ENCODE results near the gene IQSEC1. TPM values are rescaled to one million over a fixed set of nuclear protein-coding genes. Genes with fewer than 3 reads are reported as not detected.

The IQSEC1 gene
- total and polyA plus RNA-seq, 2 donors (not counting 3 experiments of a cell fraction or from before 2014, with no cell fraction given), result 5.2 to 18.0 TPM

DNA sequence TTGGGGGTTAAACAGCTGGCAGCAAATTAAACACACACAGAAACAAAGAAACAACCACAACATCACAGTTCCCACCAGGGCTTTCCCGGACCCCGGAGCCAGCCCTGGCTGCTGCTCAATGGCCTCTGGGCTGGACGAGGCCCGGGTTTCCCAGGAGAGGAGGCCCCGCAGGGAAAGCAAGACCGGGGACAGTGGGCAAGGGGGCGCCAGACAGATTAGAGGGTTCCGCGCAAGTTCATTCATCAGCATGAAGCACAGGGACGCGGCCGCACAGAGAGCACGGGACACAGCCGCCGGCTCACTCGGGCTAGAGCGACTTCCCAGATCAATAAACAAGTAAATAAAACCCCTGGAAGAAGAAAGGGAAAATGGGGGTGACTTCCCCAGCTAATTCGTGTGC lies 165.5 kb downstream of the IQSEC1 start:
- CTCF ChIA-PET, result interaction anchor here (1.0 to 1.8 kb wide), 3 partner anchors 17 to 77 kb away, joined by 4 to 7 read pairs (median 5); no protein-coding TSS in a partner anchor
- H3K9ac ChIP-seq (replicated peaks; ENCODE audit: extremely low read depth, insufficient read depth, low read length), result no peak overlapping the region
- no peak for FAIRE-seq

DNA sequence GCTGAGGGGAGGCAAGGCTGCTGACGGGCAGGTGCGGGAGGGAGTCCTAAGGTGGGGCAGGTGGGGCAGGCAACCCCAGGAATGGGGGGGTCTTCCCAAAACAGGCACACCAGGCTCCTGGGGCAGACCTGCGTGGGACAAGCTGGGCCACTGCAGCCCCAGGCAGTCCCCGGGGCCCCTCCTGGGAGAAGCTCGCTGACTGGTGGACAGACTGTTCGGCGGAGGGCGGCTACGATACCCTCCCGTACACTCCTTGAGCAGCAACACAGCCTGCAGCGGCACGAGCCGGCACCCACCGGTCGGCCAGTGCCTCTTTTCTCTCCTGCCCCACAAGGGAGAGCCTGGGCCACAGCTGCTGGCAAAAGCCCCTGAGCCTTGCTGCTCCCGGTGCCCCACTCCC lies 165.9 kb downstream of the IQSEC1 start:
- H4K20me1 ChIP-seq (replicated peaks; ENCODE audit: control insufficient read depth, extremely low read depth, insufficient read depth, low read length), result no peaks in the 10 kb centered on the region
- ChIA-PET POLR2A (no interaction called here), CTCF (interaction anchor here (1.6 kb wide), 1 partner anchor 77 kb away, joined by 5 read pairs; no protein-coding TSS in a partner anchor)
- FAIRE-seq, result no peak
- dilution Hi-C loops (cut with MboI; ENCODE audit: extremely low pct_ligation_motif_present, low sequenced_read_pairs) (no loop called here), intact Hi-C loops (cut with micrococcal nuclease) (no loop called here)
- H3K9ac ChIP-seq (replicated peaks; ENCODE audit: extremely low read depth, insufficient read depth, low read length), result no peak overlapping the region
- no peaks in the 10 kb centered on the region for H3K27me3 ChIP-seq (ENCODE audit: control insufficient read depth in 2 of 2, insufficient read depth in 2 of 2, low read length in 2 of 2)
- TF ChIP-seq, protein P1, sequence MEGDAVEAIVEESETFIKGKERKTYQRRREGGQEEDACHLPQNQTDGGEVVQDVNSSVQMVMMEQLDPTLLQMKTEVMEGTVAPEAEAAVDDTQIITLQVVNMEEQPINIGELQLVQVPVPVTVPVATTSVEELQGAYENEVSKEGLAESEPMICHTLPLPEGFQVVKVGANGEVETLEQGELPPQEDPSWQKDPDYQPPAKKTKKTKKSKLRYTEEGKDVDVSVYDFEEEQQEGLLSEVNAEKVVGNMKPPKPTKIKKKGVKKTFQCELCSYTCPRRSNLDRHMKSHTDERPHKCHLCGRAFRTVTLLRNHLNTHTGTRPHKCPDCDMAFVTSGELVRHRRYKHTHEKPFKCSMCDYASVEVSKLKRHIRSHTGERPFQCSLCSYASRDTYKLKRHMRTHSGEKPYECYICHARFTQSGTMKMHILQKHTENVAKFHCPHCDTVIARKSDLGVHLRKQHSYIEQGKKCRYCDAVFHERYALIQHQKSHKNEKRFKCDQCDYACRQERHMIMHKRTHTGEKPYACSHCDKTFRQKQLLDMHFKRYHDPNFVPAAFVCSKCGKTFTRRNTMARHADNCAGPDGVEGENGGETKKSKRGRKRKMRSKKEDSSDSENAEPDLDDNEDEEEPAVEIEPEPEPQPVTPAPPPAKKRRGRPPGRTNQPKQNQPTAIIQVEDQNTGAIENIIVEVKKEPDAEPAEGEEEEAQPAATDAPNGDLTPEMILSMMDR (IDR thresholded peaks at IDR 0.05; ENCODE audit: extremely low read depth in 1 of 2, insufficient read depth in 1 of 2, low read depth in 1 of 2, low read length in 2 of 2), result no peak
- TF ChIP-seq, protein P2, sequence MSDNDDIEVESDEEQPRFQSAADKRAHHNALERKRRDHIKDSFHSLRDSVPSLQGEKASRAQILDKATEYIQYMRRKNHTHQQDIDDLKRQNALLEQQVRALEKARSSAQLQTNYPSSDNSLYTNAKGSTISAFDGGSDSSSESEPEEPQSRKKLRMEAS (IDR thresholded peaks at IDR 0.05; ENCODE audit: insufficient read depth, insufficient read length), result no peak
- TF ChIP-seq EZH2 (IDR thresholded peaks at IDR 0.05; ENCODE audit: borderline replicate concordance, low read depth, low read length, severe bottlenecking) (no peak), GATA2 (IDR thresholded peaks at IDR 0.05; ENCODE audit: insufficient read depth, insufficient read length, low read depth, low read length) (no peak)
- H3K9me1 ChIP-seq (replicated peaks; ENCODE audit: control insufficient read depth, extremely low read depth, insufficient read depth, low read length), result no peaks in the 10 kb centered on the region
- no peak overlapping the region for H3K4me2 ChIP-seq (ENCODE audit: insufficient read depth, low read length)
- H3K4me1 ChIP-seq (ENCODE audit: control insufficient read depth, extremely low read depth, insufficient read depth, low read length), result no peaks in the 10 kb centered on the region
- BruUV-seq (replicated peaks), result no TSS peak
- no peak overlapping the region for H3K4me3 ChIP-seq (replicated peaks in 1 of 3; ENCODE audit: insufficient read depth in 1 of 3, low read depth in 1 of 3, low read length in 3 of 3)
- no peak for DNase-seq (ENCODE audit: low read depth, low spot score)
- H3K79me2 ChIP-seq (ENCODE audit: control insufficient read depth, insufficient read depth, low read length), result no peaks in the 10 kb centered on the region
- no peaks in the 10 kb centered on the region for H3K9me3 ChIP-seq (replicated peaks; ENCODE audit: control insufficient read depth, insufficient read depth, low read length)
- H2AFZ ChIP-seq (ENCODE audit: low read depth, low read length), result no peak overlapping the region
- H3K36me3 ChIP-seq (ENCODE audit: control insufficient read depth in 2 of 2, extremely low read depth in 1 of 2, insufficient read depth in 2 of 2, low read length in 2 of 2), result peaks cover 0 to 29% of the 10 kb centered on the region in 2 experiments
- no peak overlapping the region for H3K27ac ChIP-seq (ENCODE audit: insufficient read depth, low read depth, low read length)

More for the DNA sequence above, 165.5 kb downstream of the IQSEC1 start:
- dilution Hi-C loops (cut with MboI; ENCODE audit: extremely low pct_ligation_motif_present, low sequenced_read_pairs), result no loop called here
- no peak overlapping the region for H3K27ac ChIP-seq (ENCODE audit: insufficient read depth, low read depth, low read length)
- no peak overlapping the region for H3K4me3 ChIP-seq (replicated peaks in 1 of 3; ENCODE audit: insufficient read depth in 1 of 3, low read depth in 1 of 3, low read length in 3 of 3)
- TF ChIP-seq, protein P1 (IDR thresholded peaks at IDR 0.05; ENCODE audit: extremely low read depth in 1 of 2, insufficient read depth in 1 of 2, low read depth in 1 of 2, low read length in 2 of 2), result no peak
- no peak for TF ChIP-seq FOS (IDR thresholded peaks at IDR 0.05; ENCODE audit: borderline replicate concordance, insufficient read depth, low read length)
- no peaks in the 10 kb centered on the region for H3K9me1 ChIP-seq (replicated peaks; ENCODE audit: control insufficient read depth, extremely low read depth, insufficient read depth, low read length)
- POLR2A ChIA-PET, result interaction anchor here (0.6 kb wide), 1 partner anchor 163 kb away, joined by 3 read pairs; no protein-coding TSS in a partner anchor
- no peak for DNase-seq (ENCODE audit: low read depth, low spot score)
- no peaks in the 10 kb centered on the region for H3K79me2 ChIP-seq (ENCODE audit: control insufficient read depth, insufficient read depth, low read length)
- intact Hi-C loops (cut with micrococcal nuclease), result no loop called here
- no peaks in the 10 kb centered on the region for H4K20me1 ChIP-seq (replicated peaks; ENCODE audit: control insufficient read depth, extremely low read depth, insufficient read depth, low read length)
- no TSS peak for BruUV-seq (replicated peaks)
- no peak overlapping the region for H3K4me2 ChIP-seq (ENCODE audit: insufficient read depth, low read length)
- H3K9me3 ChIP-seq (replicated peaks; ENCODE audit: control insufficient read depth, insufficient read depth, low read length), result no peaks in the 10 kb centered on the region
- peaks cover 0 to 29% of the 10 kb centered on the region in 2 experiments for H3K36me3 ChIP-seq (ENCODE audit: control insufficient read depth in 2 of 2, extremely low read depth in 1 of 2, insufficient read depth in 2 of 2, low read length in 2 of 2)
- no peak overlapping the region for H2AFZ ChIP-seq (ENCODE audit: low read depth, low read length)
- no peaks in the 10 kb centered on the region for H3K4me1 ChIP-seq (ENCODE audit: control insufficient read depth, extremely low read depth, insufficient read depth, low read length)
- H3K27me3 ChIP-seq (ENCODE audit: control insufficient read depth in 2 of 2, insufficient read depth in 2 of 2, low read length in 2 of 2), result no peaks in the 10 kb centered on the region
